Gastrocnemius medialis (tissue), 4 donors: ENCODE data around the gene FBLN2.

ENCODE experiments used
- CTCF ChIP-seq, 5 experiments: fragments of 450-650 bp in 3 of 5; fragments of 200-600 bp in 2 of 5; sonication (generic) in 2 of 5; IDR thresholded peaks in 4 of 5; conservative IDR thresholded peaks in 1 of 5; 1 replicate in 4 of 5; 2 replicates in 1 of 5; pipeline ENCODE4 v1.5.1; 2016 to 2019; ENCODE audit warnings: antibody characterized with exemption in 5 of 5, mild to moderate bottlenecking in 3 of 5, moderate library complexity in 3 of 5
- POLR2A ChIP-seq, 2 donors: fragments of 450-650 bp; IDR thresholded peaks; one replicate each; pipeline ENCODE4 v1.6.1; 2017; ENCODE audit warnings: antibody characterized with exemption in 2 of 2, mild to moderate bottlenecking in 2 of 2, moderate library complexity in 2 of 2

DNA sequence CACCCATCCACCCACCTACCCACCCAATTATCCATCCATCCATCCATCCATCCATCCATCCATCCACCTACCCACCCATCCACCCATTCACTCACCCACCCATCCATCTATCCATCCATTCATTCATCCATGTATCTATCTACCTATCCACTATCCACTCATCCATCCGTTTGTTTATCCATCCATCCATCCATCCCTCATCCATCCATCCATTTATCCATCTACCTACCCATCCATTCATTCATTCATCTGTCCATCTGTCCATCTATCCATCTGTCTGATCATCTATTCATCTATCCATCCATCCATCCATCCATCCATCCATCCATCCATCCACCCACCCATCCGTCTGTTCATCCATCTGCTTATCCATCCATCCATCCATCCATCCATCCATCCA lies 65.7 kb downstream of the FBLN2 start:
- no peak for TF ChIP-seq CTCF (IDR thresholded peaks at IDR 0.05 in 4 of 5, conservative IDR thresholded peaks at IDR 0.05 in 1 of 5)
- no peak for TF ChIP-seq POLR2A (IDR thresholded peaks at IDR 0.05)
